C4-2B (cell line): ENCODE results near the gene NSMF.

Experiments
- ZFX ChIP-seq: fragments of 450-650 bp; IDR thresholded peaks from 2 replicates; pipeline ENCODE4 v1.6.1; 2017
- TF ChIP-seq, protein P1 (sequence below): fragments of 450-650 bp; conservative IDR thresholded peaks from 2 replicates; pipeline ENCODE4 v1.5.1; 2017; ENCODE audit warnings: mild to moderate bottlenecking

DNA sequence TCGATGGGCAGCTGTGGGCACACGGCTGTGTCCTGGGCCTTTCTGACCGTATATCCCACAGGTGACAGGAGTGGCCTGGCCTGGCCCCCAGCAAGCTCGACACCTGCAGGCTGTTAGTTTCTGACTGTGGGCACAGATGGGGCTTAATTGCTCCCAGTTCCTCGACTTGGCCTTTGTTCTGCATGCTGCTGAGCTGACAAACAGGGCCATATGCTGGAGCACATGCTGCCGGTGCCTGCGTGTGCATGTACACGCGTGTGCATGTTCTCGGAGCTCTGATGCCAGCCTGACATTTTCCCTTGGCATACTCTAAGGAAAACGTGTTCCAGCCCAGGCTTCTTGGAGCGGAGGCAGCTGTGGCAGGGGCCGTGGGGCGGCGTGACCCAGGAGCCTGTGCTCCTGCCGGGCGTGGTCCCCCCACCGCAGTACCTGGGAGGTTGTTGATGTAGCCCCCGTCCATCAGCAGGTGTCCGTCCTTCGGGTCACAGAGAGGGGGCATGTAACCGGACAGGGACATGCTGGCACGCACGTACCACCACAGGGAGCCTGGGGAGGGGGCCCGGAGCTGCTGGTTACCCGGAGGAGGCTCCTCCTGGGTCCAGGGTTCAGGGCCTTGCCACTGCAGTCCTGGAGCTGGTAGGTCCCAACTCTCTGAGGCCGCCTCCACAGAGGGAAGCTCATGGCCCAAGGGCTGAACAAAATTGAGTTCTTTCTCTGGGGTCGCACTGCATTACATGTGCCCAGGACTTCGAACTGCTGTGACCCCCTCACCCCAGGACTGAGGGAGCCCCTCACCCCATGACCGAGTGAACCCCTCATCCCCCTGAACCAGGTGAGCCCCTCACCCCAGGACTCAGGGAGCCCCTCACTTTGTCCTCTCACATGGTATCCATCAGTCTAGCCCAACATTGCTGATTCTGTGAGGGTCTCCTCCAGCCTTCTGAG lies 4.1 kb upstream of the NSMF start:
- TF ChIP-seq ZFX: no peak
- TF ChIP-seq, protein P1, sequence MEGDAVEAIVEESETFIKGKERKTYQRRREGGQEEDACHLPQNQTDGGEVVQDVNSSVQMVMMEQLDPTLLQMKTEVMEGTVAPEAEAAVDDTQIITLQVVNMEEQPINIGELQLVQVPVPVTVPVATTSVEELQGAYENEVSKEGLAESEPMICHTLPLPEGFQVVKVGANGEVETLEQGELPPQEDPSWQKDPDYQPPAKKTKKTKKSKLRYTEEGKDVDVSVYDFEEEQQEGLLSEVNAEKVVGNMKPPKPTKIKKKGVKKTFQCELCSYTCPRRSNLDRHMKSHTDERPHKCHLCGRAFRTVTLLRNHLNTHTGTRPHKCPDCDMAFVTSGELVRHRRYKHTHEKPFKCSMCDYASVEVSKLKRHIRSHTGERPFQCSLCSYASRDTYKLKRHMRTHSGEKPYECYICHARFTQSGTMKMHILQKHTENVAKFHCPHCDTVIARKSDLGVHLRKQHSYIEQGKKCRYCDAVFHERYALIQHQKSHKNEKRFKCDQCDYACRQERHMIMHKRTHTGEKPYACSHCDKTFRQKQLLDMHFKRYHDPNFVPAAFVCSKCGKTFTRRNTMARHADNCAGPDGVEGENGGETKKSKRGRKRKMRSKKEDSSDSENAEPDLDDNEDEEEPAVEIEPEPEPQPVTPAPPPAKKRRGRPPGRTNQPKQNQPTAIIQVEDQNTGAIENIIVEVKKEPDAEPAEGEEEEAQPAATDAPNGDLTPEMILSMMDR: no peak
